GM19035 (cell line): ENCODE data around the gene ACOX3.

Source experiments
- ATAC-seq: cut with Tn5 transposase; IDR thresholded peaks from one replicate; pipeline ENCODE4 v1.9.1; 2021; ENCODE audit not compliant: unreplicated experiment

Gene ACOX3

DNA sequence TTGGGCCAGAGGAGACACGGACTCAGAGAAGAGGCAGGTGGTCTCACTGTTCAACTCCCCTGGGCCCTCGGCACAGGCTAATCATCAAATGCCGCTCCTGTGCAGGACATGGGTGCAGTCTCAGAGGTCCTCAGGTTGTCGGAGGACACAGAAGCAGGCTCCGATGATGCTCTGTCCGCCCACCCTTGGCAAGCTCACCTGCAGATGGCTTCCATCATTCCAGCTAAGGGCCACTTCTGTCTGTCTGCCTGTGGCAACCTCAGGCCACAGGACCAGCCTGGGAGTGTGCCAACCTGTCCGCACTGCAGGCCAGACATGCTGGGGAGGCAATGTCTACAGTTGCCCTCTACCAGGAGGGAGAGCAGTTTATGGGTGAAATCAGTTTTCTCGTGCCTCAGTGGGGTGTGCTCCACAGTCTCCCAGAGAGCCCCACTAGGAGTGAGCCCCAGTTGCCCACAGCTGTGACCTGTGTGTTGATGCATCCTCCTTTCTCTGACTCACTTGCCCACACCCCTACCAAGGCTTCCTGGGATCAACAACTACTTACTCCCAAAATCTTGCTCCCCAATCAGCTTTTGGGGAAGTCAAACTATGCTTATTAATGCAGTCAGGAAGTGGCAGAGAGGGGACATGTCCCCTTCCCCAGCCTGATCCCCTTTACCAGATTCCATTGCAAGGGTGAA lies 115.1 kb downstream of the ACOX3 start:
- no peak for ATAC-seq

DNA sequence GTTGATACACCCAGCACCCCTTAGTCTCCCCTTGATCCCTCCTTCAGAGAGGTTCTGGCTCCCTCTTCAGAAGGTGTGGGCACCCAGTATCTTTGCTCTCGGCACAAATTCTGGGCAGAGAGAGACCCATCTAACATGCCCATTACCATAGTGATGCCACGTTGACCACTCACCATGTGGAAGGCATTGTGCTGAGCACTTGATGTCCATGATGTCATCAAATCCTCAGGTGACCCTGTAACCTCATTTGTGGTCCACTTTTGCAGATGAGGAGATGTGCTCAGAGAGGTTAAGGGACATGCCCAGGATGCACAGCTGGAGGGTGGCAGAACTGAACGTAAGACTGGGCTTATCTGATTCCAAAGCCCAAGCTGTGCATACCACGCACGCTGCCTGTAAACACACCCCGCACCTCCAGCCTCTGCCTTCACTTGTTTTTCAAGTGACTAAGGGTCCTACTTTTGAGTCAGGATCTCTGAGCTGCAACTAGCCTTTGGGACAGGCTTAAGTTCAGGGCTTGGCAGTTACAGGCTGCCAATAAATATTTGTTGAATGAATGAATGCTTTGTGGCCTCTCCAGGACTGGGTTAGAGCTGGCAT lies 115.8 kb downstream of the ACOX3 start:
- ATAC-seq, result no peak

DNA sequence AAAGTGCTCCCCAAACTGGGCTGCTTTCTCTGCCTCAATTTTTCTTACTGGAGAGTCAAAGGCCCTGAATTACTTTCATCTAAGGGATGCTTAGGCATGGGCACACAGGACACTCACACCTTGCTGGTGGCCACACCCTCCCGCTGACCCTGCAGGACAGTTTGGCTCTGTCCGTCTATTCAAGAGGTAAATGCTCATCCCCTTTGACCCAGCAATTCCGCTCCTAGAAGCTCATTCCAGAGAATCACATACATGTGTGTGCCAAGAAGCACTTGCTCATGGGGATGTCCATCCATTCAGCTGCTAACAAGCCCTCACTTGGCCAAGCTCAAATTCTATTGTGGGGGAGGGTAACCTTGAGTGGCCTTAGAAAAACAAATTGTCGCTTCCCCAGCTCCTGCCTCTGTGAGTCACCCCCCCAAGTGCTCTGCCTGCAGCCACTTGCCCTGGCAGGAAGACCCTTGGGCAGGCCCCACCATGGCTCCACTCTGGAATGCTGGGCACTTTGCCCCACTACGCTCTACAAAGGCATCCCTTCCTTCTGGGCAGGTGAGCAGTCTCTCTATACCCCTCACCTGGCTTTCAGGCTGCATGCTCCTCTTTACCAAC lies 116.5 kb downstream of the ACOX3 start:
- no peak for ATAC-seq

DNA sequence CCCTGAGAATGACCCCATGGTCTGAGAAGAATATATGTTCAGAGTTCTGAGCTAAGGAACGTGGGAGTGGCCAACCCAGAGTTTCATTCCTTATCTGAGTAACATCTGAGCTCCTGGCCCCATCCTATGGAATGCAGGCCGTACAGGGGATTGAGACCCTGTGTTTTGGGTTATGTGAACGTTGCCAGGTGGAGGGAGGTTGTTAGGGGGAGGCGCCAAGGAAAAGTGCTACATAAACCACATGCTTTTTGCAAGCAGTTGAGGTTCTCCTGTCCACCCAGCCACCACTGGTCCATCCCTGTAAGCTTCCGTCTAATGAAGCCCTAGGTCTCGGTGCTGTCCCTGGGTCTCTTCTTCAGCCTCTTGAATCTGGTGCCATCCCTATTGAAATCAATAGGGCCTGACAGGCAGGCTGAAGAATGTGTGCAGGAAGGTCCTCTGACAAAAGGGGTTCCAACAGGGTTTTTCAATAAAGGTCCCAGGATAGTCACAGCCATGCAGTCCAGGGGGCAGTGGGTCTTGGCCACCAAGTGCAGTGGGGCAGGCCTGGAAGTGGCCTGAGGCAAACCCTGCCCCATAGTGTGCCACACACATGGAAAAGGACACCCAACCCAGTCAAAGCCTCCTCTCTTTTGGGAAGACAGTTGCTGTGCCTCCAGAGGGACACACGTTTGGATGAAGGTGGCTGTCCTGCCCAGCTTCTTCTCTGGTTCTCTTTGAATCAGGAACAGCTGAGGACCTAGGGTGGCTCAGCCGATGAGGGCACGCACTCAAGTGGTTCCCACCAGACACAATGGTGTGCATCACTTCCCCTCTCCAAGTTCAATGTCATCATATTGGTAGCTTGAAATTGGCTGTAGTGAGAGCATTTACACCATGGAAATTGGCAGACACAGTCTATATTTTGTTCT lies 117.5 kb downstream of the ACOX3 start:
- ATAC-seq, result no peak

DNA sequence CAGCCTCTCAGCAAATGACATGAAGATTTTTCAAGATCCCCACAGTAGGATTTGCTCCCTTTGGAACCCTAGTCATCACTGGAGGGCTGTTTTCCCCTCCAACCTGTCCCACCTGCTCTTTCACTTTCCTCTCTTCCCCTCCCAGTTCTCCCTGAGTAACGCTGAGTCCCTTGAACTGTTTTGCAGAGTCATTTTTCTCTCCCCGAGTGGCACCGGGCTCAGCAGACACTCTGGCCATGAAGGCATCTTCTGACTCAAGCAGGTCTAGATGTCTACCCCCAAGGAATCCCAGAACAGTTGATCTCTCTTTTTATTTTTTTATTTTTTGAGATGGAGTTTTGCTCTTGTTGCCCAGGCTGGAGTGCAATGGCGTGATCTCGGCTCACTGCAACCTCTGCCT lies 118.8 kb downstream of the ACOX3 start:
- no peak for ATAC-seq

DNA sequence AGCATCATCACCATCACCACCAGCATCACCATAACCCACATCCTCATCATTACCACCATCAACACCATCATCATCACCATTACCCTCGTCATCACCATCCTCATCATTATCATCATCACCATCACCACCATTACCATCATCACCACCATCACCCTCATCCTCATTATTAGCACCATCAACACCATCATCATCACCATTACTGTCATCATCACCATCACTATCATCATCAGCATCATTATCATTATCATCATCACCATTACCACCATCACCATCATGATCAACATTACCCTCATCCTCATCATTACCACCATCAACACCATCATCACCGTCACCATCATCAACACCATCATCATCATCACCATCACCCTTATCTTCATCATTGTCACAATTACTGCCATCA lies 119.3 kb downstream of the ACOX3 start:
- no peak for ATAC-seq

DNA sequence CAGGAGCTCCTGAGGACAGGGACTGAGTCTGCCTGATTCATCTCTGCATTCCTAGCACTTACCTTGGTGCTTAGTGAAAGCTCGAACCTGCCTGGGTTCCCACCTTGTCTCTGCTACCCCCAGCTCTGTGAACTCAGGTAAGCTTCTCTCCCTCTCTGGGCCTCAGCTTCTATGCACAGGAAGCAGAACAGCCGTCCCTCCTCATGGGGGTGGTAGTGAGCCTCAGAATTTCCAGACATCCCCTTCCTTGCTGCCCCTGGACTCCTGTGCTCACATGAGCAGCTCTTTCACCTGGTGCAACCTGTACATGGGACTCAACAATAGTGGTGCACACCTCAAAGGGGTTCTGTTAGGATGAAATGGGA lies 120.2 kb downstream of the ACOX3 start:
- no peak for ATAC-seq

DNA sequence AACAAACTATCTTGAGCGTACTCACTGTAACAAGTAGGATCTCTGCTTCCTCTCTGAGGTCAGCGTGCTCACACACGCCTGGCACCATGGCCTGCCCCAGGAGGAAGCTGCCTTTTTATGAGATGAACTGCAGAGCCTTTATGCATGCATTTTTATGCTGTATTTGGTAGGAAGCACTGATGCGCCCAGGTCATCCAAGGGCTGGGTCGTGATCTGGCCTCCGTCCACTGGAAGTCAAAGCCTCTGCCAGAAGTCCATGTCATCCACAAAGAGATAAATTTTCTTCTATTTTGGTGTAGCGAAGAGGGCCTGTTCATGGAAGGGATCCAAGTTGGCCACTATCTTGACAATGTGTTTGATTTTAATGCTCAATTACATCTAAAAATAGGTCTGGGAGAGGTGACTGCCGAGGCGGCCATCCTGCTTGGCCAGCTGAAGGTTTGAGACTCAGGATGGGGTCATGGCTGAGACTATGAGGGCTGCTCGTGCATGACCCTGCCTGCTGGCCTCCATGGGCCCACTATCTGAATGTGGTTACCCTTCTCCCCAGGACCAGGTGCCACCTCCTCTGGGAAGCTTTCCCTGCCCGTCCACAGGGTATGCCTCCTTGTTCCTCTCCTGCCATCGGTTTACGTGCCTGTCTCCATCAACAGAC lies 120.7 kb downstream of the ACOX3 start:
- ATAC-seq, result no peak

DNA sequence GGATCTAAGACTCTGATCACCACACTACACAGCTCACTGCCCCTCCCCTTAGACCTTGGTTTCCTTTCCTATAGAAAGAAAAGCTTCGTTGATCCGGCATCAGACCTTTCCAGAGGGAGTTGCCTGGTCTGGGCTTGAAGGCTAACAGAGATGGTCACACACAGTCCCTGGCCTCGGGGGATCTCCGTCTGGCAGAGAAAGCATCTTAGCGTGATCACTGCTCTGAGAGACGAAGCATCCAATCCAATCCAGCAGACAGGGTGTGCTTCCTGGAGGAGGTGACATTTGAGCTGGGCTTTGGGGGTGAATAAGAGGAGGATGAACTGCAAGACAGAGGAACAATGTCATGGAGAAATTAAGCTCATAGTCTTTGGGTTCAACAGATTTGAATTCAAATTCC lies 121.5 kb downstream of the ACOX3 start:
- ATAC-seq, result no peak

DNA sequence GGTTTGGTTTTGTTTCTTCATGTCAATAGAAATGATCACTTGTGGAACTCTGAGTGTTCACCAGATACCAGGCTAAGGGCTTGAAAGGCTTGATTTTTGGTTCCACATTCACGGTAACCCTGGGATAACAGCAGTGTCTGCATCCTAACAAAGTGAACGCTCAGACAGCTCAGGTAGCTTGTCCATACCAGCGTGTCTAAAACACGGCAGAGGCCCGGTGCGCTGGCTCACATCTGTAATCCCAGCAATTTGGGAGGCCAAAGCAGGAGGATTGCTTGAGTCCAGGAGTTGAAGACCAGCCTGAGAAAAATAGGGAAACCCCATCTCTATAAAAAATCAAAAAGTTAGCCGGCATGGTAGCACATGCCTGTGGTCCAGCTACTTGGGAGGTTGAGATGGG lies 122.0 kb downstream of the ACOX3 start:
- ATAC-seq, result no peak

DNA sequence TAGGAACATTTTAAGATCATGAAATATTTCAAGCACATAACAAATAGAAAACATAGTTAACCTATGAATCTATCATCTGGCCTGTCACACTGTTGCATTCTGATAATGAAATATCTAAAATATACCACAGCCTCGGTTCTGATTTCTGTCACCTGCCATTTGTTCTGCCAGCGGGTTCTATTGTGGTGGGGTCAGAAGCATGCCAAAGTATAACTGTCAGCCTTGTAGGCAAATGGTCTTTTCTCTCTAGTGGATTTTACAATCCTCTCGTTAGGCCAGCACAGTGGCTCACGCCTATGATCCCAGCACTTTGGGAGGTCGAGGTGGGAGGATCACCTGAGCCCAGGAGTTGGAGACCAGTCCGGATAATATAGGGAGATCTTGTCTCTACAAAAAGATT lies 123.0 kb downstream of the ACOX3 start:
- ATAC-seq, result no peak

DNA sequence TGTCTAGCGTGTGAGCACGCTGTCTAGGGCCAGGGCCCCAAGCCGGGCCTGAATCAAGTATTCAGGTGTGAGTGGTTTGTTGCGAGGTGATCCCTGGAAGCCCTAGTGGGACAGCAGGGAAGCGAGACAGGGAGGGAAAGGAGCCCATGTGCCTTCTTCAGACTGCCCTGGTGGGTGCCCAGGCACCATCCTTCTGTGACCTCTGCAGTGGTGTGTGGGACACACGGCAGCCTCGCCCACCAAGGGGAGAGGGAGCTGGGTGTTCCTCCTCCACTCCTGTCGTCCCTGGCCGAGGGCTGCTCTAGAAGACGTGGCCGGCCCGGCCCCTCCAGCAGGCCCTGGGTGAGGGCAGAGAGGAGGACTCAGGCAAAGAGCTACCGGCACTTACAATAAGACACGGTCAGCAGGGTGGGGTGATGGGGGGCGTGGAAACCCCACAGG lies 123.6 kb downstream of the ACOX3 start:
- no peak for ATAC-seq
